ENCODE measurements around the gene CD3E. TPM values are rescaled to one million over a fixed set of nuclear protein-coding genes. Genes with fewer than 3 reads are reported as not detected.

The CD3E gene
- total RNA-seq = 100 to 1,000 TPM; 338 to 500 TPM

GRCh38 chr11:118304568-118305248 is at the start of gene CD3E:
Gene CD3E (plus strand): TSS chr11:118304730. CDS start chr11:118304953, 223 bp downstream.
- peaks cover 3% of the 10 kb centered on the region for H3K9me3 Mint-ChIP-seq
- no peaks in the 10 kb centered on the region for H3K27me3 Mint-ChIP-seq
- ATAC-seq (replicated peaks) = peak; percentile 81
- H3K27ac Mint-ChIP-seq = peak within 1 kb of the TSS; percentile 100
- peak within 1 kb of the TSS; percentile 100 for H3K4me3 Mint-ChIP-seq
- peaks cover 37% of the 10 kb centered on the region for H3K4me1 Mint-ChIP-seq
- peaks cover 53% of the 10 kb centered on the region for H3K36me3 Mint-ChIP-seq (ENCODE audit: low read depth)

DNA sequence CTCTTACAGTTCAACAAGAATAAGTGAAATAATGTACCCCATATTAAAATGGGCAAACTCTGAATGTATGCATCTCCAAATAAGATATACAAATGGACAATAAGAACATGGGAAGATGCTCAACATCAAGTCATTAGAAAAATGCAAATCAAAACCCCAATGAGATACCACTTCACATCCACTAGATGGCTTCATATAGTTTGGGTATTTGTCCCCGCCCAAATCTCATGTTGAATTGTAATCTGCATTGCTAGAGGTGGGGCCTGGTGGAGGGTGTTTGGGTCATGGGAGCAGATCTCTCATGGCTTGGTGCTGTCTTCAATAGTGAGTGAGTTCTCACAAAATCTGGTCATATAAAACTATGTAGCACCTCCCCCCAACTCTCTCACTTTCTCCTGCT is 46.1 kb upstream of the CD3E start:
- Mint-ChIP-seq H3K27me3 (no peaks in the 10 kb centered on the region), H3K9me3 (no peaks in the 10 kb centered on the region)
- peak; percentile 44 for ATAC-seq (replicated peaks)

GRCh38 chr11:118259138-118259537 is 45.4 kb upstream of the CD3E start:
- Mint-ChIP-seq H3K9me3 (no peaks in the 10 kb centered on the region), H3K4me3 (no peak overlapping the region), H3K36me3 (ENCODE audit: low read depth) (peaks cover 36% of the 10 kb centered on the region), H3K27ac (no peak overlapping the region), H3K27me3 (no peaks in the 10 kb centered on the region), H3K4me1 (peaks cover 16% of the 10 kb centered on the region)
- ATAC-seq (replicated peaks) = no peak

More for the DNA sequence above, 46.1 kb upstream of the CD3E start:
- Mint-ChIP-seq H3K4me1 (peaks cover 15% of the 10 kb centered on the region), H3K4me3 (no peak overlapping the region), H3K27ac (no peak overlapping the region), H3K36me3 (ENCODE audit: low read depth) (peaks cover 36% of the 10 kb centered on the region)

GRCh38 chr11:118260353-118260752 is 44.2 kb upstream of the CD3E start:
- H3K36me3 Mint-ChIP-seq (ENCODE audit: low read depth) = peaks cover 36% of the 10 kb centered on the region
- H3K27me3 Mint-ChIP-seq = no peaks in the 10 kb centered on the region
- peaks cover 20% of the 10 kb centered on the region for H3K4me1 Mint-ChIP-seq
- no peak overlapping the region for H3K27ac Mint-ChIP-seq
- H3K4me3 Mint-ChIP-seq = peak overlapping the region; percentile 6
- ATAC-seq (replicated peaks) = peak; percentile 34
- no peaks in the 10 kb centered on the region for H3K9me3 Mint-ChIP-seq

- peak overlapping the region; percentile 81 for H3K4me3 Mint-ChIP-seq
- no peaks in the 10 kb centered on the region for H3K9me3 Mint-ChIP-seq
- no peak for ATAC-seq (replicated peaks)
- peaks cover 20% of the 10 kb centered on the region for H3K4me1 Mint-ChIP-seq
- peaks cover 26% of the 10 kb centered on the region for H3K36me3 Mint-ChIP-seq (ENCODE audit: low read depth)
- no peaks in the 10 kb centered on the region for H3K27me3 Mint-ChIP-seq
- peak overlapping the region; percentile 51 for H3K27ac Mint-ChIP-seq
These were observed 41.4 kb upstream of the CD3E start for GRCh38 chr11:118263112-118263511.

DNA sequence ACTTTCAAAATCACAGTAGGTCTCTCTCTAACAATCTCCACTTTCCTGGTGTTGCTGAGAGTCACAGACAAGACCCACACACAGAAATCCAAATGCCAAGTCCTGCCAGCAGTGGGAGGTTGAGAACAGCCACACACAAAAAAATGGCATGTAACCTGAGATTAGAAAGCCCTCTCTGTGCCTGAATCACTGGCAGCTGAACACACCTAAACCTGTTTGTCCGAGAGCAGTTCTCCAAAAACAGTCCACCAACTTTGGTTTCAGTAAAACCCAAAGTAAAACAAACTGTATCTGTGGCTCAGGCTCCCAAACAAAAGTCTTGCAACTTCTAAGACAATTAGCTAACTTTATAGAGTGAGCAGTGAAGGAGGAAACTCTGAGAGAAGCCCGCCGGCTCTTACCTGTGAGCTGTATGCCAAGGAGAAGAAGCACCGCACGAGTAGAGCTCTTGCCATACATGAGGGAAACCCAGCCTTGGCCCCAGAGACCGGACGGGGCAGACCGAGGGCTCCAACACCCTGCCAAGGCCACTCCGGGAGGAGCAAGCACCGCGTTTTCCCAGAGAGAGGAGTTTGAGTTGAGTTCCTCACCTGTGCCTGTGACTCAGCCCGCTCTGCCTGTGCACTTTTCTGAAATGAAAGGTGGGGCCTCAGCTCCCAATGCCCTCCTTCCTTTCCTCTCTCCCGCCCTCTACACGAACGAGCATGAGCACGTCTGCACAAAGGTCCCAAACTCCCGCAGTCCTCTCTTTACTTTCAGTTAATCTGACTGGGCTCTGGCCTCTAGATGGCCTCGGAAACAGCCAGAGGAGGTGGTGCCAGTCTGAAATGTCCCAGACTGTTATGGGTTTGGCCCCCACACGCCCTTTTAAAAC is 40.6 kb upstream of the CD3E start, which contains the start of gene MPZL2:
Gene MPZL2 (minus strand): TSS at position 603 of the 874 bp plus-strand sequence. CDS start 144 bp downstream, at position 459.
- Mint-ChIP-seq H3K36me3 (ENCODE audit: low read depth) (peaks cover 22% of the 10 kb centered on the region), H3K9me3 (no peaks in the 10 kb centered on the region), H3K27ac (peak within 1 kb of the TSS; percentile 60), H3K27me3 (no peaks in the 10 kb centered on the region), H3K4me3 (peak within 1 kb of the TSS; percentile 81), H3K4me1 (peaks cover 20% of the 10 kb centered on the region)
- peak; percentile 80 for ATAC-seq (replicated peaks)

DNA sequence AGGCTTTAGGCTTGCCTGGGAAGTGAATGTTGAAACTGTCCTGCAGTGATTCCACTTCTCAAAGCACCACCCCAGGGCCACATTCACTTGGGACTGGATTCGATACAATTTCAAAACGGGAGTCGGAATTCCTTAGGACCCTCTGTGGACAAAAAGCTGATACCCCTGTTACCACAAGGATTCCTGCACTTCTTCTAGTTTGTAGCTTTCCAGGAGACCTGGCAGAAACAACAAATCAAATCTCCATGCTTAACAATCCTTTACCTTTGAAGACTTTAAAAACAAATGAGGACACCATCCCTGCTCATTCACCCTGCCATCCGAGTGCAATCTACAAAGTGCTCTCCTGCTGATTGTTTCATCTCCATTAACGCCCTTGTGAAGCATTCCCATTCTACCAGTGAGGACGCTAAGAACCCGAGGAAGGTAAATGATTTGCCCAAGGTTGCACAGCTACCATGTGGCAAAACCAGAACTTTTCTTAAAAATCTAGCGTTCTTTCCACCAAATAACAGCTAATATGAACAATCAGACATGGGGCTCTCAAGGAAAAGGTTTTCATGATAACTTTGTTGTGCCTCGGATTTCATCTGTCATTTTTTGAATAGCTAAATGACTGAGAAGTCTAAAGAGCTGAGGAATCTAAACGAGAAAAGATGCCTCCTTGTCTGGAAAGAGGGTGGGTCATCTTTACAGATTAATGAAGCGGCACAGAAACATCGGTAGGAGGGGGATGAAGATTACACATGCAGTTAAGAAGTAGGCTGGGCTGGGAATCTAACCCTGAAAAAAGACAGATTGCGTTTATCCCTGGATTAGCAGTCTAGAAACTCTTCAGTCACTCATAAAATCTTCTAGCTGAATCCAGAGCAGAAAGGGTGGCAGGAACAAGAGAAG is 39.7 kb upstream of the CD3E start:
- Mint-ChIP-seq H3K27ac (peak overlapping the region; percentile 60), H3K4me3 (peak overlapping the region; percentile 81), H3K4me1 (peaks cover 19% of the 10 kb centered on the region), H3K9me3 (no peaks in the 10 kb centered on the region), H3K27me3 (no peaks in the 10 kb centered on the region), H3K36me3 (ENCODE audit: low read depth) (peaks cover 15% of the 10 kb centered on the region)
- ATAC-seq (replicated peaks) = no peak

GRCh38 chr11:118265954-118266353 is 38.6 kb upstream of the CD3E start:
- peaks cover 11% of the 10 kb centered on the region for H3K36me3 Mint-ChIP-seq (ENCODE audit: low read depth)

DNA sequence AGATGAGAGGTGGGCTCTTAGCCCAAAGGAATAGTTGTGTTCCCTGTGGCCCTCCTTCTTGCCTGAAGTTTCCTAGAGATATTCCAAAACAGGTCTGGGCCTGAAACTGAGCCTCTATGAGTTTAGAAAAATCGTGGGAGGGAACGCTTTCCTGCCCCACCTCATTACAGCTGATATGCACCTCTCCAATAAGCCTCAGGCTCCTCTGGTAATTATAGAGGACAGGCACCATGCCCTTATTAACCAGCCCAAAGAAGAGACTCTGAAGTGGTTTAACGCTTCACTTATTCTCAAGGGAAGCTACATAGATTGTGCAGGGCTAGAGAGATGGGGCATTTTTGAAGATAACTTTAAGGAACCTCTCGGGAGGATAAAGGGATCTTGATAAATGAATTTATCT is 37.0 kb upstream of the CD3E start:
- no peak overlapping the region for H3K4me3 Mint-ChIP-seq
- H3K27me3 Mint-ChIP-seq = no peaks in the 10 kb centered on the region
- ATAC-seq (replicated peaks) = no peak
- no peak overlapping the region for H3K27ac Mint-ChIP-seq
- H3K9me3 Mint-ChIP-seq = no peaks in the 10 kb centered on the region
- peaks cover 15% of the 10 kb centered on the region for H3K4me1 Mint-ChIP-seq
- no peaks in the 10 kb centered on the region for H3K36me3 Mint-ChIP-seq (ENCODE audit: low read depth)

More at GRCh38 chr11:118265954-118266353, 38.6 kb upstream of the CD3E start:
- peak overlapping the region; percentile 9 for H3K27ac Mint-ChIP-seq
- no peaks in the 10 kb centered on the region for H3K27me3 Mint-ChIP-seq
- ATAC-seq (replicated peaks) = no peak
- H3K4me3 Mint-ChIP-seq = no peak overlapping the region
- peaks cover 9% of the 10 kb centered on the region for H3K4me1 Mint-ChIP-seq
- H3K9me3 Mint-ChIP-seq = no peaks in the 10 kb centered on the region

GRCh38 chr11:118272001-118272400 is 32.5 kb upstream of the CD3E start:
- no peaks in the 10 kb centered on the region for H3K27me3 Mint-ChIP-seq
- H3K27ac Mint-ChIP-seq = no peak overlapping the region
- no peak for ATAC-seq (replicated peaks)
- H3K4me3 Mint-ChIP-seq = no peak overlapping the region
- no peaks in the 10 kb centered on the region for H3K9me3 Mint-ChIP-seq
- no peaks in the 10 kb centered on the region for H3K36me3 Mint-ChIP-seq (ENCODE audit: low read depth)
- peaks cover 18% of the 10 kb centered on the region for H3K4me1 Mint-ChIP-seq

GRCh38 chr11:118274186-118274585 is 30.3 kb upstream of the CD3E start:
- no peak overlapping the region for H3K4me3 Mint-ChIP-seq
- peaks cover 21% of the 10 kb centered on the region for H3K4me1 Mint-ChIP-seq
- no peaks in the 10 kb centered on the region for H3K9me3 Mint-ChIP-seq
- H3K27ac Mint-ChIP-seq = no peak overlapping the region
- no peaks in the 10 kb centered on the region for H3K27me3 Mint-ChIP-seq
- no peaks in the 10 kb centered on the region for H3K36me3 Mint-ChIP-seq (ENCODE audit: low read depth)
- no peak for ATAC-seq (replicated peaks)

DNA sequence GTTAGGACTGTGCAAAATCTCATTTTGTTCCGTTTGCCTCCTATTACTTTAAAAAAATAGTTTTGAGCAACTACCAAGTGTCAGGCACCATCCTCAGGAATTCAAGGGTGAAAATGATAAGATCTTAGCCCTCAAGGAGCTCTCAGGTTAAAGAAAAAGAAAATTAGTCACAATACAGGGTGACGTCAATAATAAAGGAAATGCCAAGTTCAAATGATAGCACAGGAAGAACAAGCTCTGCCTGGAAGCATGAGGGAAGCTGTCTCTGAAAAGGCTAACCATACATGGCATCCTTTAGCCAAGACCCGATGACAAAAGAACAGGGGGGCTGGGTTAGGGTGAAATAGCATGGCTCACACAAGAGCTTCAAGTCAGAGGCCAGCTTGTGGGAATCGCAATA is 29.4 kb upstream of the CD3E start:
- H3K36me3 Mint-ChIP-seq (ENCODE audit: low read depth) = no peaks in the 10 kb centered on the region
- H3K4me3 Mint-ChIP-seq = no peak overlapping the region
- ATAC-seq (replicated peaks) = no peak
- no peaks in the 10 kb centered on the region for H3K27me3 Mint-ChIP-seq
- no peaks in the 10 kb centered on the region for H3K9me3 Mint-ChIP-seq
- H3K4me1 Mint-ChIP-seq = peaks cover 21% of the 10 kb centered on the region
- H3K27ac Mint-ChIP-seq = no peak overlapping the region

DNA sequence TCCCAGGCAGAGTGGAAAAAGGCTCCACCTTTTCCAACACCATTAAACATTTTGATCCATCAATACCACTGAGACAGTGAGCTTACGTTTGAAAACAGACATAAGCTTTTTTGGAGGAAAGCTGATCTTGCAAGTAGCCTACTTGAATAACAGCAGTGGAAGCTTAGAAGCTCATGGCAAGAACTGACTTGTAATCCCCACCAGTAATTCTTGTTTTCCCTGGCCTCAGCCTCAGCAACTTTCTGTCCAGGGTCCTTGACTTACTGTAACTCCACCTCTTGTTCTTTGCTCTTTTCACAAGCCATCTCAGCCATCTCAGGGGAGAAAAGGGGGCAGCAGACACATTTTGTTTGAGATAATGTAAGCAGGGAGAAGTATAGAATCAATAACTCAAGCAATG is 28.1 kb upstream of the CD3E start:
- H3K27ac Mint-ChIP-seq = peak overlapping the region; percentile 34
- peak overlapping the region; percentile 45 for H3K4me3 Mint-ChIP-seq
- H3K36me3 Mint-ChIP-seq (ENCODE audit: low read depth) = no peaks in the 10 kb centered on the region
- H3K27me3 Mint-ChIP-seq = no peaks in the 10 kb centered on the region
- ATAC-seq (replicated peaks) = no peak
- no peaks in the 10 kb centered on the region for H3K9me3 Mint-ChIP-seq
- peaks cover 25% of the 10 kb centered on the region for H3K4me1 Mint-ChIP-seq

- ATAC-seq (replicated peaks) = peak; percentile 76
- H3K36me3 Mint-ChIP-seq (ENCODE audit: low read depth) = no peaks in the 10 kb centered on the region
- H3K4me1 Mint-ChIP-seq = peaks cover 24% of the 10 kb centered on the region
These were observed 27.2 kb upstream of the CD3E start for GRCh38 chr11:118277312-118277711.

More at GRCh38 chr11:118277312-118277711, 27.2 kb upstream of the CD3E start:
- no peak overlapping the region for H3K27ac Mint-ChIP-seq
- H3K27me3 Mint-ChIP-seq = no peaks in the 10 kb centered on the region
- peak overlapping the region; percentile 45 for H3K4me3 Mint-ChIP-seq
- H3K9me3 Mint-ChIP-seq = no peaks in the 10 kb centered on the region
